ENCODE results near the gene MSL1. TPM values are rescaled to one million over a fixed set of nuclear protein-coding genes. Genes with fewer than 3 reads are reported as not detected.

The MSL1 gene
- total RNA-seq, 2 experiments from 2014 or later = 95.4 to 97.1 TPM

- POLR2A ChIA-PET = no interaction called here
- H3K9me3 Mint-ChIP-seq = no peaks in the 10 kb centered on the region
These were observed 37.3 kb upstream of the MSL1 start for GRCh38 chr17:40084477-40084876.

GRCh38 chr17:40086150-40087044, 35.4 kb upstream of the MSL1 start:
- H3K27ac Mint-ChIP-seq = no peak overlapping the region
- H3K27me3 Mint-ChIP-seq = no peaks in the 10 kb centered on the region
- POLR2A ChIA-PET = interaction anchor here (0.6 kb wide), 1 partner anchor 27 kb away, joined by 6 read pairs; no protein-coding TSS in a partner anchor
- H3K9me3 Mint-ChIP-seq = no peaks in the 10 kb centered on the region
- peaks cover 5% of the 10 kb centered on the region for H3K36me3 Mint-ChIP-seq (ENCODE audit: low read depth)
- H3K4me3 Mint-ChIP-seq = no peak overlapping the region
- peak; percentile 58 for DNase-seq
- CTCF ChIA-PET = interaction anchor here (0.7 to 2.7 kb wide), 15 partner anchors 9 to 132 kb away, joined by 3 to 32 read pairs (median 3); partner anchors contain the start of genes MED24, NR1D1 and THRA
- peaks cover 8% of the 10 kb centered on the region for H3K4me1 Mint-ChIP-seq

More at GRCh38 chr17:40084477-40084876, 37.3 kb upstream of the MSL1 start:
- peaks cover 8% of the 10 kb centered on the region for H3K4me1 Mint-ChIP-seq
- DNase-seq = no peak
- CTCF ChIA-PET = interaction anchor here (1.7 to 2.7 kb wide), 3 partner anchors 9 to 71 kb away, joined by 5 to 15 read pairs (median 10); partner anchors contain the start of gene THRA
- no peaks in the 10 kb centered on the region for H3K27me3 Mint-ChIP-seq
- H3K4me3 Mint-ChIP-seq = no peak overlapping the region
- peaks cover 5% of the 10 kb centered on the region for H3K36me3 Mint-ChIP-seq (ENCODE audit: low read depth)
- no peak overlapping the region for H3K27ac Mint-ChIP-seq

- no peak for DNase-seq
- Mint-ChIP-seq H3K4me1 (peaks cover 8% of the 10 kb centered on the region), H3K27ac (peak overlapping the region; percentile 22), H3K4me3 (no peak overlapping the region), H3K9me3 (no peaks in the 10 kb centered on the region), H3K27me3 (no peaks in the 10 kb centered on the region), H3K36me3 (ENCODE audit: low read depth) (peaks cover 5% of the 10 kb centered on the region)
- POLR2A ChIA-PET = interaction anchor here (0.6 kb wide), 1 partner anchor 26 kb away, joined by 6 read pairs; no protein-coding TSS in a partner anchor
- CTCF ChIA-PET = interaction anchor here (0.6 to 2.7 kb wide), 7 partner anchors 8 to 389 kb away, joined by 3 to 32 read pairs (median 5); partner anchors contain the start of genes NR1D1 and THRA
These were observed 34.5 kb upstream of the MSL1 start for GRCh38 chr17:40087049-40087794.

- Mint-ChIP-seq H3K36me3 (ENCODE audit: low read depth) (peaks cover 7% of the 10 kb centered on the region), H3K4me3 (no peak overlapping the region), H3K4me1 (peaks cover 8% of the 10 kb centered on the region), H3K27me3 (no peaks in the 10 kb centered on the region), H3K27ac (peak overlapping the region; percentile 52), H3K9me3 (no peaks in the 10 kb centered on the region)
- DNase-seq = no peak
- ChIA-PET CTCF (interaction anchor here (0.6 to 3.5 kb wide), 2 partner anchors 13 to 388 kb away, joined by 3 to 16 read pairs; no protein-coding TSS in a partner anchor), POLR2A (no interaction called here)
These were observed 33.7 kb upstream of the MSL1 start for GRCh38 chr17:40087903-40088718.

- POLR2A ChIA-PET = no interaction called here
- H3K4me3 Mint-ChIP-seq = no peak overlapping the region
- H3K27me3 Mint-ChIP-seq = no peaks in the 10 kb centered on the region
- H3K36me3 Mint-ChIP-seq (ENCODE audit: low read depth) = peaks cover 17% of the 10 kb centered on the region
- DNase-seq = no peak
- CTCF ChIA-PET = interaction anchor here (0.9 to 3.5 kb wide), 5 partner anchors 9 to 23 kb away, joined by 3 to 16 read pairs (median 6); no protein-coding TSS in a partner anchor
- peak overlapping the region; percentile 76 for H3K27ac Mint-ChIP-seq
- H3K9me3 Mint-ChIP-seq = no peaks in the 10 kb centered on the region
- H3K4me1 Mint-ChIP-seq = peaks cover 14% of the 10 kb centered on the region
These were observed 32.5 kb upstream of the MSL1 start for GRCh38 chr17:40089077-40089895.

GRCh38 chr17:40090237-40091119, 31.3 kb upstream of the MSL1 start:
- no peak for DNase-seq
- H3K4me3 Mint-ChIP-seq = no peak overlapping the region
- no peaks in the 10 kb centered on the region for H3K9me3 Mint-ChIP-seq
- peak overlapping the region; percentile 13 for H3K27ac Mint-ChIP-seq
- POLR2A ChIA-PET = no interaction called here
- H3K4me1 Mint-ChIP-seq = peaks cover 24% of the 10 kb centered on the region
- peaks cover 28% of the 10 kb centered on the region for H3K36me3 Mint-ChIP-seq (ENCODE audit: low read depth)
- CTCF ChIA-PET = interaction anchor here (1.0 to 3.5 kb wide), 5 partner anchors 8 to 23 kb away, joined by 3 to 16 read pairs (median 6); no protein-coding TSS in a partner anchor
- no peaks in the 10 kb centered on the region for H3K27me3 Mint-ChIP-seq

GRCh38 chr17:40091691-40092397, 29.9 kb upstream of the MSL1 start:
- POLR2A ChIA-PET = no interaction called here
- CTCF ChIA-PET = interaction anchor here (1.3 kb wide), 1 partner anchor 21 kb away, joined by 3 read pairs; no protein-coding TSS in a partner anchor

GRCh38 chr17:40092581-40092980, 29.2 kb upstream of the MSL1 start:
- ChIA-PET POLR2A (no interaction called here), CTCF (interaction anchor here (1.0 kb wide), 1 partner anchor 28 kb away, joined by 4 read pairs; no protein-coding TSS in a partner anchor)
- no peak overlapping the region for H3K27ac Mint-ChIP-seq
- H3K9me3 Mint-ChIP-seq = no peaks in the 10 kb centered on the region
- no peak overlapping the region for H3K4me3 Mint-ChIP-seq
- no peak for DNase-seq
- H3K27me3 Mint-ChIP-seq = no peaks in the 10 kb centered on the region
- H3K36me3 Mint-ChIP-seq (ENCODE audit: low read depth) = peaks cover 41% of the 10 kb centered on the region
- H3K4me1 Mint-ChIP-seq = peaks cover 37% of the 10 kb centered on the region

More at GRCh38 chr17:40091691-40092397, 29.9 kb upstream of the MSL1 start:
- Mint-ChIP-seq H3K4me1 (peaks cover 34% of the 10 kb centered on the region), H3K9me3 (no peaks in the 10 kb centered on the region), H3K36me3 (ENCODE audit: low read depth) (peaks cover 39% of the 10 kb centered on the region), H3K27me3 (no peaks in the 10 kb centered on the region), H3K4me3 (no peak overlapping the region), H3K27ac (no peak overlapping the region)
- DNase-seq = no peak

GRCh38 chr17:40093005-40093579, 28.7 kb upstream of the MSL1 start:
- CTCF ChIA-PET = interaction anchor here (0.9 to 4.7 kb wide), 6 partner anchors 18 to 76 kb away, joined by 3 to 27 read pairs (median 4); no protein-coding TSS in a partner anchor
- H3K27me3 Mint-ChIP-seq = no peaks in the 10 kb centered on the region
- peaks cover 42% of the 10 kb centered on the region for H3K4me1 Mint-ChIP-seq
- H3K27ac Mint-ChIP-seq = no peak overlapping the region
- peaks cover 46% of the 10 kb centered on the region for H3K36me3 Mint-ChIP-seq (ENCODE audit: low read depth)
- POLR2A ChIA-PET = no interaction called here
- H3K9me3 Mint-ChIP-seq = no peaks in the 10 kb centered on the region
- DNase-seq = no peak
- H3K4me3 Mint-ChIP-seq = no peak overlapping the region
